Nephron progenitor cell (in vitro differentiated cells): Measurements from ENCODE around the gene SENP1.
"Not testable (repeated sequence)": the region's sequence is repeated elsewhere in the genome, so short reads cannot be mapped to it uniquely, and the experiment has no call there.

Experiments
- DNase-seq: peaks from one replicate; pipeline ENCODE4 v3.0.0; 2021
- H3K27ac Mint-ChIP-seq: 2 replicates; pipeline ENCODE4 v1.8.0; 2021; ENCODE audit warnings: mild to moderate bottlenecking, moderate library complexity, mixed read lengths
- H3K27me3 Mint-ChIP-seq: 2 replicates; pipeline ENCODE4 v1.8.0; 2021; ENCODE audit warnings: mild to moderate bottlenecking, low read depth, mixed read lengths; ENCODE audit not compliant: poor library complexity
- H3K36me3 Mint-ChIP-seq: 2 replicates; pipeline ENCODE4 v1.8.0; 2021; ENCODE audit warnings: low read depth, mixed read lengths
- H3K4me1 Mint-ChIP-seq: 2 replicates; pipeline ENCODE4 v1.8.0; 2021; ENCODE audit warnings: mixed read lengths
- H3K4me3 Mint-ChIP-seq: 2 replicates; pipeline ENCODE4 v1.8.0; 2021; ENCODE audit warnings: mild to moderate bottlenecking, moderate library complexity, mixed read lengths
- H3K9me3 Mint-ChIP-seq: 2 replicates; pipeline ENCODE4 v1.8.0; 2021; ENCODE audit warnings: mild to moderate bottlenecking, moderate library complexity, mixed read lengths
- TF ChIP-seq, protein P1 (sequence below): fragments of 200-600 bp; sonication (generic); IDR thresholded peaks from 2 replicates; pipeline ENCODE4 v1.5.0; 2021; ENCODE audit warnings: antibody characterized with exemption

The SENP1 gene

DNA sequence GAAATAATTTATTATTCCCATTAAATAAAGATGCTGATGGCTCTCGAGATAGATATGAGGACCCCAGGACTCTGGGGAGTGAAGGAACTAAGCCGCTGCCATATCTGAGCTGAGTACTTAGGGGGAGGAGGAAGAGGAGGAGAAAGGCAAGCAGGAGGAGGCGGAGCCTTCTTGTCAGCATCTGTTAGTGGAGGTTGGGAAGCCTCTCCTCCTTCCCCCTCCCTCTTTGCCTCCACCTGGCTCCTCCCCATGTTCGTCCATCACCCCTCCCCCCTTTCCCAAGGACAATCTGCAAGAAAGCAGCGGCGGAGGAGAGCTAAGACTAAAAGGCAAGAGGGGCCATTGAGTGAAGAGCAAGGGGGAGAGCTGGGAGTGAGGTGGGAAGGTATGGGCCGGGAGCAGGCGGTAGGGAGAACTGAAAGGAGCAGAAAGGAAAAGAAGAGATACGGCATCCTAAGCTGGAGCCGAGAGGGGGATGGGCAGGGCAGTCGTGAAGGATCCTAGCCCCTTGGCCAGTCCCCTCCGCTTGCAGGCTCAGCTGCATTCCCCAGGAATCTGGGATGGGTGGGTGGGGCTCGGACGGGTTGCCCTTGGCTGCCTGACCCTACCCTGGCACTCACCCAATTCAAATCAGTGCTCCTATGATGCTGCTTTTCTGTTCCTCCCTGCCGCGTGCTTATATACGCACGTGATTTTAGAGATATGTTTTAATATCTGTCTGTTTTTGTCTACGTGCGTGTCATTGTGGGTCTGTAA, 13.4 kb upstream of the SENP1 start, which contains the start of gene PFKM:
PFKM (plus strand) TSS at position 287 of the 756 bp plus-strand sequence. CDS start 3,411 bp downstream, outside the sequence.
- Mint-ChIP-seq H3K27me3 (peaks cover 8% of the 10 kb centered on the region), H3K9me3 (peaks cover 4% of the 10 kb centered on the region), H3K27ac (peak within 1 kb of the TSS; percentile 96), H3K4me1 (peaks cover 46% of the 10 kb centered on the region), H3K36me3 (peaks cover 23% of the 10 kb centered on the region), H3K4me3 (peak within 1 kb of the TSS; percentile 97)
- DNase-seq = peak; percentile 81
- TF ChIP-seq, protein P1, sequence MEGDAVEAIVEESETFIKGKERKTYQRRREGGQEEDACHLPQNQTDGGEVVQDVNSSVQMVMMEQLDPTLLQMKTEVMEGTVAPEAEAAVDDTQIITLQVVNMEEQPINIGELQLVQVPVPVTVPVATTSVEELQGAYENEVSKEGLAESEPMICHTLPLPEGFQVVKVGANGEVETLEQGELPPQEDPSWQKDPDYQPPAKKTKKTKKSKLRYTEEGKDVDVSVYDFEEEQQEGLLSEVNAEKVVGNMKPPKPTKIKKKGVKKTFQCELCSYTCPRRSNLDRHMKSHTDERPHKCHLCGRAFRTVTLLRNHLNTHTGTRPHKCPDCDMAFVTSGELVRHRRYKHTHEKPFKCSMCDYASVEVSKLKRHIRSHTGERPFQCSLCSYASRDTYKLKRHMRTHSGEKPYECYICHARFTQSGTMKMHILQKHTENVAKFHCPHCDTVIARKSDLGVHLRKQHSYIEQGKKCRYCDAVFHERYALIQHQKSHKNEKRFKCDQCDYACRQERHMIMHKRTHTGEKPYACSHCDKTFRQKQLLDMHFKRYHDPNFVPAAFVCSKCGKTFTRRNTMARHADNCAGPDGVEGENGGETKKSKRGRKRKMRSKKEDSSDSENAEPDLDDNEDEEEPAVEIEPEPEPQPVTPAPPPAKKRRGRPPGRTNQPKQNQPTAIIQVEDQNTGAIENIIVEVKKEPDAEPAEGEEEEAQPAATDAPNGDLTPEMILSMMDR = no peak

DNA sequence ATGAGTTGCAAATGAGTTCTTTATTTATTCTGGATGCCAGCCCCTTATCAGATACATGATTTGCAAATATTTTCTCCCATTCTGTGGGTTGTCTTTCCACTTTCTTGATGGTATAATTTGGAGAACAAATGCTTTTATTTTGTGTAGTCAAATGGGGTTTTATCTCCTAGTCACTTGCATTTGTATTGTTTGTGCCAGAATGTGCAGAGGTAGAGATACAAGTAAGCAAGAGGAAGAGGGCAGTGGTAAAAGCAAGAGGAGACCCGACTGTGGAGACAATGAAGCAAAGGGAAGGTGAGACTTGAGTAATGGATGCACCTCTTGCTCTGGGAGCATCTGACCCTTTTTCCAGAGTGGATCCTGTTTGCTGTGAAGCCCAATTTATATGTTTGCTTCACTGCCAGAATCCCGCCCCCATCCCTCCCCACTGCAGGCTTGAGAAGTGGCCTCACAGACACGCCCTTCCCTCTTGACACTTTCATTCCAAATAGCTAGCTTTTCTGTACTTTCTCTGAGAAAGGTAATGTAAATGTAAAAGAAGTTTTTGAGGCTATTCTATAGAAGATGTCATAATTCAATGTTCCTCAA, 12.5 kb upstream of the SENP1 start:
- peaks cover 18% of the 10 kb centered on the region for H3K36me3 Mint-ChIP-seq
- H3K4me1 Mint-ChIP-seq = peaks cover 46% of the 10 kb centered on the region
- peak overlapping the region; percentile 97 for H3K4me3 Mint-ChIP-seq
- no peak overlapping the region for H3K27ac Mint-ChIP-seq
- peaks cover 13% of the 10 kb centered on the region for H3K27me3 Mint-ChIP-seq
- no peak for DNase-seq
- TF ChIP-seq, protein P1 = no peak
- peaks cover 4% of the 10 kb centered on the region for H3K9me3 Mint-ChIP-seq

DNA sequence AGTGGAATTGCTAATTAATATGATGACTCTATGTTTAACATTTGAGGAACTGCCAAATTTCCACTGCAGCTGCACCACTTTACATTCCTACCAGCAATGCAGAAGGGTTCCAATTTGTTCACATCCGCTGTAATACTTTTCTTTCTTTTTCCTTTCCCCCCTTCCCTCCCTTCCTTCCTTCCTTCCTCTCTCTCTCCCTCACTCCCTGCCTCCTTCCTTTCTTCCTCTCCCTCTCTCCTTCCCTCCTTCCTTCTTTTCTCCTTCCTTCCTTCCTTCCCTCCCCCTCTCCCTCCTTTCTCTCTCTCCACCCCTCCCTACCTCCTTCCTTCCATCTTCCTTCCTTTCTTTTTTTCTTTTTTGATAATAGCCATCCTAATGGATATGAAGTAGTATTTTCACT, 10.1 kb upstream of the SENP1 start:
- no peaks in the 10 kb centered on the region for H3K36me3 Mint-ChIP-seq
- H3K4me3 Mint-ChIP-seq = no peak overlapping the region
- H3K27me3 Mint-ChIP-seq = peaks cover 11% of the 10 kb centered on the region
- H3K27ac Mint-ChIP-seq = no peak overlapping the region
- TF ChIP-seq, protein P1 = no peak
- H3K9me3 Mint-ChIP-seq = peaks cover 4% of the 10 kb centered on the region
- DNase-seq = no peak
- peaks cover 31% of the 10 kb centered on the region for H3K4me1 Mint-ChIP-seq

DNA sequence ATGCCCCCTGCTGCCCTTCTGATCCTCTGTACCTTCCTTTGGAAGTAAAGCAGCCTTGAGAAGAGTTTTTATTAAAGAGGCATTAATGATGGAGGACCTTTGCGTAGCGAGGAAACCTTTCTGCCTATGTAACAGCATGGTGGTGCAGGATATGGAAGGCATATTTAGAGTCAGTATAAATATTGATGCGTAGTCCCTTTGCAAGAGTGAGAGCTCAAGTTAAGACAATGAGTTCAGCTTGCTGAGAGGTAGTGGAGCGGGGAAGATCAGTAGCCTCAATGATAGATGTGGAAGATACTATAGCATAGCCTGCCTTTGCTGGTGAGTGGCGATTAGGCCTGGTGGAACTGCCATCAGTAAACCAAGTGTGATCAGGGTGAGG, 5.4 kb upstream of the SENP1 start:
- not testable (repeated sequence) for H3K4me3 Mint-ChIP-seq, DNase-seq, H3K9me3 Mint-ChIP-seq, H3K36me3 Mint-ChIP-seq, H3K27ac Mint-ChIP-seq
- Mint-ChIP-seq H3K27me3 (peaks cover 26% of the 10 kb centered on the region), H3K4me1 (peaks cover 17% of the 10 kb centered on the region)

GRCh38 chr12:48110691-48111311, 4.9 kb upstream of the SENP1 start:
- Mint-ChIP-seq H3K36me3 (no peaks in the 10 kb centered on the region), H3K4me3 (no peak overlapping the region), H3K4me1 (peaks cover 19% of the 10 kb centered on the region), H3K27ac (no peak overlapping the region), H3K9me3 (peaks cover 4% of the 10 kb centered on the region), H3K27me3 (peaks cover 28% of the 10 kb centered on the region)
- TF ChIP-seq, protein P1 = no peak
- DNase-seq = no peak

- no peak overlapping the region for H3K4me3 Mint-ChIP-seq
- H3K9me3 Mint-ChIP-seq = peaks cover 2% of the 10 kb centered on the region
- no peak for DNase-seq
- TF ChIP-seq, protein P1 = no peak
- no peak overlapping the region for H3K27ac Mint-ChIP-seq
- peaks cover 27% of the 10 kb centered on the region for H3K27me3 Mint-ChIP-seq
- H3K4me1 Mint-ChIP-seq = peaks cover 27% of the 10 kb centered on the region
- no peaks in the 10 kb centered on the region for H3K36me3 Mint-ChIP-seq
Measured at GRCh38 chr12:48109424-48109823, 3.5 kb upstream of the SENP1 start.
